ENCODE measurements around the gene GET3. TPM values are rescaled to one million over a fixed set of nuclear protein-coding genes. Genes with fewer than 3 reads are reported as not detected.

GET3 gene
- total and polyA plus RNA-seq, 3 experiments from 2014 or later, result 72.5 to 101 (median 96.9) TPM

GRCh38 chr19:12756150-12756883 lies 19.0 kb downstream of the GET3 start:
- Mint-ChIP-seq H3K27ac (no peak overlapping the region), H3K4me1 (peaks cover 5 to 8% (median 7%) of the 10 kb centered on the region in 3 donors), H3K4me3 (no peak overlapping the region), H3K9me3 (no peaks in the 10 kb centered on the region), H3K27me3 (peaks cover 21 to 35% of the 10 kb centered on the region in 2 donors), H3K36me3 (peaks cover 0 to 1% (median 0%) of the 10 kb centered on the region in 3 donors)
- Histone ChIP-seq H3K27ac (ENCODE audit: low read depth, low read length) (no peak overlapping the region), H3K27me3 (ENCODE audit: insufficient read depth, low read length, poor library complexity, severe bottlenecking) (peaks cover 4% of the 10 kb centered on the region), H3K36me3 (ENCODE audit: insufficient read depth, low read length) (no peaks in the 10 kb centered on the region), H3K4me1 (ENCODE audit: insufficient read depth, low read length) (peaks cover 9% of the 10 kb centered on the region), H3K4me3 (ENCODE audit: low read length) (no peak overlapping the region), H3K9me3 (ENCODE audit: low read length) (no peaks in the 10 kb centered on the region)
- POLR2A ChIA-PET, result no interaction called here
- CTCF ChIA-PET, result interaction anchor here (0.9 to 14.6 kb wide), 7 partner anchors 10 to 93 kb away, joined by 3 to 326 read pairs (median 5); partner anchors contain the start of genes JUNB, PRDX2 and THSD8
- no peak for DNase-seq

GRCh38 chr19:12757544-12758274 lies 20.4 kb downstream of the GET3 start:
- H3K27ac Mint-ChIP-seq, result no peak overlapping the region
- Histone ChIP-seq H3K9me3 (ENCODE audit: low read length) (no peaks in the 10 kb centered on the region), H3K4me3 (ENCODE audit: low read length) (no peak overlapping the region), H3K27me3 (ENCODE audit: insufficient read depth, low read length, poor library complexity, severe bottlenecking) (peaks cover 4% of the 10 kb centered on the region), H3K36me3 (ENCODE audit: insufficient read depth, low read length) (no peaks in the 10 kb centered on the region), H3K27ac (ENCODE audit: low read depth, low read length) (no peak overlapping the region), H3K4me1 (ENCODE audit: insufficient read depth, low read length) (peaks cover 9% of the 10 kb centered on the region)
- peaks cover 5 to 8% (median 8%) of the 10 kb centered on the region in 3 donors for H3K4me1 Mint-ChIP-seq
- peaks cover 19 to 32% of the 10 kb centered on the region in 2 donors for H3K27me3 Mint-ChIP-seq
- DNase-seq, result peak; percentile 45 to 65 (median 54)
- ChIA-PET POLR2A (no interaction called here), CTCF (interaction anchor here (0.6 to 14.6 kb wide), 24 partner anchors 9 to 185 kb away, joined by 3 to 326 read pairs (median 4); partner anchors contain the start of genes DHPS, FBXW9, GET3 and JUNB)
- peaks cover 0 to 1% (median 0%) of the 10 kb centered on the region in 3 donors for H3K36me3 Mint-ChIP-seq
- H3K4me3 Mint-ChIP-seq, result peak overlapping the region in 3 of 7 donors; percentile 15 to 50 (median 23)
- H3K9me3 Mint-ChIP-seq, result no peaks in the 10 kb centered on the region

GRCh38 chr19:12759686-12760085 lies 22.4 kb downstream of the GET3 start:
- no peak for DNase-seq

GRCh38 chr19:12763100-12763499 lies 25.8 kb downstream of the GET3 start:
- no peaks in the 10 kb centered on the region for H3K9me3 Mint-ChIP-seq

More at GRCh38 chr19:12759686-12760085, 22.4 kb downstream of the GET3 start:
- peaks cover 7 to 25% of the 10 kb centered on the region in 2 donors for H3K27me3 Mint-ChIP-seq
- H3K4me3 ChIP-seq (ENCODE audit: low read length), result no peak overlapping the region
- POLR2A ChIA-PET, result interaction anchor here (0.6 to 1.1 kb wide), 2 partner anchors 34 to 37 kb away, joined by 3 read pairs; no protein-coding TSS in a partner anchor
- H3K27me3 ChIP-seq (ENCODE audit: insufficient read depth, low read length, poor library complexity, severe bottlenecking), result peaks cover 4% of the 10 kb centered on the region
- H3K4me1 ChIP-seq (ENCODE audit: insufficient read depth, low read length), result peaks cover 9% of the 10 kb centered on the region
- H3K27ac ChIP-seq (ENCODE audit: low read depth, low read length), result no peak overlapping the region
- no peaks in the 10 kb centered on the region for H3K9me3 ChIP-seq (ENCODE audit: low read length)
- H3K36me3 Mint-ChIP-seq, result peaks cover 0 to 1% (median 0%) of the 10 kb centered on the region in 3 donors
- no peak overlapping the region for H3K27ac Mint-ChIP-seq
- H3K4me1 Mint-ChIP-seq, result peaks cover 5 to 8% (median 8%) of the 10 kb centered on the region in 3 donors
- no peak overlapping the region for H3K4me3 Mint-ChIP-seq
- no peaks in the 10 kb centered on the region for H3K9me3 Mint-ChIP-seq
- CTCF ChIA-PET, result interaction anchor here (1.0 to 14.6 kb wide), 16 partner anchors 10 to 195 kb away, joined by 3 to 326 read pairs (median 8); partner anchors contain the start of genes GET3, JUNB, PRDX2 and THSD8
- no peaks in the 10 kb centered on the region for H3K36me3 ChIP-seq (ENCODE audit: insufficient read depth, low read length)

GRCh38 chr19:12764698-12765097 lies 27.4 kb downstream of the GET3 start:
- Histone ChIP-seq H3K9me3 (ENCODE audit: low read length) (no peaks in the 10 kb centered on the region), H3K27me3 (ENCODE audit: insufficient read depth, low read length, poor library complexity, severe bottlenecking) (no peaks in the 10 kb centered on the region), H3K36me3 (ENCODE audit: insufficient read depth, low read length) (no peaks in the 10 kb centered on the region), H3K4me3 (ENCODE audit: low read length) (no peak overlapping the region), H3K4me1 (ENCODE audit: insufficient read depth, low read length) (no peaks in the 10 kb centered on the region), H3K27ac (ENCODE audit: low read depth, low read length) (no peak overlapping the region)
- peaks cover 0 to 2% of the 10 kb centered on the region in 2 donors for H3K27me3 Mint-ChIP-seq
- peaks cover 0 to 1% (median 1%) of the 10 kb centered on the region in 3 donors for H3K36me3 Mint-ChIP-seq
- ChIA-PET POLR2A (interaction anchor here (0.6 kb wide), 1 partner anchor 171 kb away, joined by 5 read pairs; no protein-coding TSS in a partner anchor), CTCF (interaction anchor here (0.7 to 14.6 kb wide), 10 partner anchors 9 to 105 kb away, joined by 3 to 326 read pairs (median 16); partner anchors contain the start of genes GET3, HOOK2, JUNB and PRDX2)
- no peak overlapping the region for H3K4me3 Mint-ChIP-seq
- H3K27ac Mint-ChIP-seq, result no peak overlapping the region
- H3K9me3 Mint-ChIP-seq, result no peaks in the 10 kb centered on the region
- H3K4me1 Mint-ChIP-seq, result peaks cover 5 to 12% (median 7%) of the 10 kb centered on the region in 3 donors
- DNase-seq, result no peak

More at GRCh38 chr19:12763100-12763499, 25.8 kb downstream of the GET3 start:
- peaks cover 3 to 6% of the 10 kb centered on the region in 2 donors for H3K27me3 Mint-ChIP-seq
- no peak overlapping the region for H3K4me3 Mint-ChIP-seq
- Histone ChIP-seq H3K4me1 (ENCODE audit: insufficient read depth, low read length) (peaks cover under 1% of the 10 kb centered on the region), H3K36me3 (ENCODE audit: insufficient read depth, low read length) (no peaks in the 10 kb centered on the region), H3K4me3 (ENCODE audit: low read length) (no peak overlapping the region), H3K27me3 (ENCODE audit: insufficient read depth, low read length, poor library complexity, severe bottlenecking) (no peaks in the 10 kb centered on the region), H3K9me3 (ENCODE audit: low read length) (no peaks in the 10 kb centered on the region), H3K27ac (ENCODE audit: low read depth, low read length) (no peak overlapping the region)
- H3K27ac Mint-ChIP-seq, result no peak overlapping the region
- peaks cover 0 to 1% (median 1%) of the 10 kb centered on the region in 3 donors for H3K36me3 Mint-ChIP-seq
- no peak for DNase-seq
- ChIA-PET CTCF (interaction anchor here (0.8 to 14.6 kb wide), 8 partner anchors 10 to 86 kb away, joined by 3 to 326 read pairs (median 4); partner anchors contain the start of genes HOOK2, JUNB, PRDX2 and RNASEH2A), POLR2A (no interaction called here)
- peaks cover 5 to 10% (median 6%) of the 10 kb centered on the region in 3 donors for H3K4me1 Mint-ChIP-seq

GRCh38 chr19:12766051-12766521 lies 28.8 kb downstream of the GET3 start:
- Mint-ChIP-seq H3K4me1 (peaks cover 4 to 8% (median 7%) of the 10 kb centered on the region in 3 donors), H3K36me3 (peaks cover 0 to 1% (median 0%) of the 10 kb centered on the region in 3 donors), H3K27me3 (no peaks in the 10 kb centered on the region), H3K27ac (peak overlapping the region in 1 of 8 donors; percentile 50), H3K4me3 (peak overlapping the region in 2 of 7 donors; percentile 5 to 68), H3K9me3 (no peaks in the 10 kb centered on the region)
- Histone ChIP-seq H3K9me3 (ENCODE audit: low read length) (no peaks in the 10 kb centered on the region), H3K27ac (ENCODE audit: low read depth, low read length) (no peak overlapping the region), H3K4me1 (ENCODE audit: insufficient read depth, low read length) (no peaks in the 10 kb centered on the region), H3K27me3 (ENCODE audit: insufficient read depth, low read length, poor library complexity, severe bottlenecking) (no peaks in the 10 kb centered on the region), H3K36me3 (ENCODE audit: insufficient read depth, low read length) (no peaks in the 10 kb centered on the region), H3K4me3 (ENCODE audit: low read length) (no peak overlapping the region)
- peak; percentile 61 to 84 (median 78) for DNase-seq
- CTCF ChIA-PET, result interaction anchor here (0.8 to 14.6 kb wide), 32 partner anchors 9 to 199 kb away, joined by 3 to 326 read pairs (median 6); partner anchors contain the start of genes GCDH, GET3, HOOK2 and JUNB
- POLR2A ChIA-PET, result interaction anchor here (1.2 to 1.9 kb wide), 3 partner anchors 12 to 28 kb away, joined by 5 to 9 read pairs (median 5); partner anchors contain the start of gene JUNB

GRCh38 chr19:12767150-12767549 lies 29.9 kb downstream of the GET3 start:
- CTCF ChIA-PET, result interaction anchor here (1.5 to 14.6 kb wide), 11 partner anchors 9 to 198 kb away, joined by 3 to 326 read pairs (median 6); partner anchors contain the start of genes GET3, HOOK2, JUNB and PRDX2

More at GRCh38 chr19:12767150-12767549, 29.9 kb downstream of the GET3 start:
- Mint-ChIP-seq H3K36me3 (peaks cover 0 to 1% (median 0%) of the 10 kb centered on the region in 3 donors), H3K27me3 (no peaks in the 10 kb centered on the region), H3K27ac (peak overlapping the region in 1 of 8 donors; percentile 48), H3K4me3 (no peak overlapping the region), H3K4me1 (peaks cover 2 to 8% (median 7%) of the 10 kb centered on the region in 3 donors), H3K9me3 (no peaks in the 10 kb centered on the region)
- no peak for DNase-seq
- no peak overlapping the region for H3K27ac ChIP-seq (ENCODE audit: low read depth, low read length)
- POLR2A ChIA-PET, result interaction anchor here (0.8 to 1.7 kb wide), 2 partner anchors 25 to 26 kb away, joined by 3 to 5 read pairs; partner anchors contain the start of gene JUNB
- H3K9me3 ChIP-seq (ENCODE audit: low read length), result no peaks in the 10 kb centered on the region
- H3K27me3 ChIP-seq (ENCODE audit: insufficient read depth, low read length, poor library complexity, severe bottlenecking), result no peaks in the 10 kb centered on the region
- H3K4me1 ChIP-seq (ENCODE audit: insufficient read depth, low read length), result no peaks in the 10 kb centered on the region
- no peak overlapping the region for H3K4me3 ChIP-seq (ENCODE audit: low read length)
- no peaks in the 10 kb centered on the region for H3K36me3 ChIP-seq (ENCODE audit: insufficient read depth, low read length)
